Measurements from ENCODE around the gene ZNF496.
"Not testable (repeated sequence)": the region's sequence is repeated elsewhere in the genome, so short reads cannot be mapped to it uniquely, and the experiment has no call there.

Gene ZNF496

DNA sequence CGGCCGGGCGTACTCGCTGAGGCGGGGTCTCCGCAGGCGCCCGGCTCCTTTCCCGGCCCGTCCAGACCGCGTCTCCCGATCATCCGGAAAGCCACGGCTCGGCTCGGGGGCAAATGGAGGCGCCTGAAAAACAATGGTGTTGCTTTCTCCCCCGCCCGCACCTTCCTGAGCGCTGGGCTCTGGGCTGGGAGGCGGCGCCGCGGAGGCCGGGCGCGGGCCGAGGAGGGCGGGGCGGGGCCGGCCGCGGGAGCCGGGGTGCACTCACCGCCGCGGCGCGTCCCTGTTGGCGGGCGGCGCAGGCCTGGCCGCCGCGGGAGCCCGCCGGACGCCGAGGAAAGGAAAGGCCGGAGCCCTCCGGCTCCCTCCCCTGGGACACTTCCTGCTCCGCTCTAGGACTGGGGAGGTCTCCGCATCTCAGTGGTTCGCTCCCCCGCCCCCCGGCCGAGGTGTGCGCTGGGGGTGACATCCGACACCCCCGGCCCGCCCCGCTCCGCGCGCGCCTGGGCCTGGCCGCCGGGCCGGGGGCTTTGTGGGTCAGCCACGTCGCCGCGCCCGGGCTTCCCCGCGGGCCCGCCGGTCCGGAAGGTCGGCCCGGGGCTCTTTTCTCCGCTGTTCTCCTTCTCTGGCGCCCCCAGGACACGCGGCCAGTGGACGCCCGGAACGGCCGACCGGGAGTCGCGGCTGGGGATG is at the start of gene ZNF496:
TSS of gene ZNF496 (minus strand) at position 343 of the 690 bp plus-strand sequence. CDS start 2,289 bp downstream, outside the sequence.
- Histone ChIP-seq H3K9me3 (ENCODE audit: control insufficient read depth, insufficient read depth, low read length) (no peaks in the 10 kb centered on the region), H3K9ac (ENCODE audit: low read depth, low read length) (peak within 1 kb of the TSS; percentile 71), H3K36me3 (ENCODE audit: insufficient read depth, low read length) (peaks cover 13% of the 10 kb centered on the region), H3K4me1 (ENCODE audit: insufficient read depth, low read length) (peaks cover 33% of the 10 kb centered on the region)

DNA sequence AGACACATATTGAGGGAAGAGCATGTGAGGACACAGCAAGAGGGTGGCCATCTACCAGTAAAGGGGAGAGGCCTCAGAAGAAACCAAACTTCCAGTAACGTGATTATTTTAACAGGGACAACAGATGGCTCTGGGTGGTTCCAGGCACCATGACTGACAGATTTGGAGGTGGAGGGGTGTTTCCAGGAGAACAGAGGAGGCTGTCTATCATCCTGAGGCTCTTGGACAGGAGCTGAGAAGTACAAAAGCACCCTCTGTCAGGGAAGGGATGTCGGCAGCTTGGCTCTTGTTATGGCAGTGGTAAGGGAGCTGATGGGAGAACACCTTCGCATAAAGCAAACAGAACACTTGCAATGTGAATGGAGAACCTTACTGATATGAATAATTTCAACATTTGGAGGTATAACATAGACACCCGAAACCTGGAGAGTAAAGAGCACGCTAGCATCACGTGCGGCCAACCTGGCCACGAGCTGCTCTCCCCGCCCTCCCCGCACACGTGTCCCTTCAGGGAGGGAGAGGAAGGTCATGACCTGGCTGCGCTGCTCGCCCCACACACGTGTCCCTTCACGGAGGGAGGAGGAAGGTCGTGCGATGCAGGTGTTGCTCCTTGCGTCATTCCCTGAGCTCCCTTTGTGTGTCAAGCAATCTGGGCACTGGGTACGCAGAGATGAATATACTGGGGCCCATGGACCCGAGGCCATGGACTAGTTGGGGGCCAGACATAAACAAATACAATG is 46.8 kb upstream of the ZNF496 start:
- H3K9ac ChIP-seq (ENCODE audit: low read depth, low read length) = no peak overlapping the region
- peaks cover 28% of the 10 kb centered on the region for H3K4me1 ChIP-seq (ENCODE audit: insufficient read depth, low read length)
- H3K36me3 ChIP-seq (ENCODE audit: insufficient read depth, low read length) = no peaks in the 10 kb centered on the region; the same call in 1 of the 2 replicates
- peaks cover 5% of the 10 kb centered on the region; the same call in 1 of the 2 replicates for H3K9me3 ChIP-seq (ENCODE audit: control insufficient read depth, insufficient read depth, low read length)

DNA sequence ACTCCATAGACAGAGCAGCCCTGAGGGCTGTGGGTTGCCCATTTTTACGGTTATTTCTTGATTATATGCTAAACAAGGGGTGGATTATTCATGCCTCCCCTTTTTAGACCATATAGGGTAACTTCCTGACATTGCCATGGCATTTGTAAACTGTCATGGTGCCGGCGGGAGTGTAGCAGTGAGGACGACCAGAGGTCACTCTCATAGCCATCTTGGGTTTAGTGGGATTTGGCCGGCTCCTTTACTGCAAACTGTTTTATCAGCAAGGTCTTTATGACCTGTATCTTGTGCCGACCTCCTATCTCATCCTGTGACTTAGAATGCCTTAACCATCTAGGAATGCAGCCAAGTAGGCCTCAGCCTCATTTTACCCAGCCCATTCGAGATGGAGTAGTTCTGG is 46.0 kb upstream of the ZNF496 start:
- H3K36me3 ChIP-seq (ENCODE audit: insufficient read depth, low read length); H3K9me3 ChIP-seq (ENCODE audit: control insufficient read depth, insufficient read depth, low read length): not testable (repeated sequence)
- peak overlapping the region; percentile 70 for H3K9ac ChIP-seq (ENCODE audit: low read depth, low read length)
- peaks cover 28% of the 10 kb centered on the region for H3K4me1 ChIP-seq (ENCODE audit: insufficient read depth, low read length)

- H3K4me1 ChIP-seq (ENCODE audit: insufficient read depth, low read length) = peaks cover 29% of the 10 kb centered on the region
- H3K36me3 ChIP-seq (ENCODE audit: insufficient read depth, low read length) = no peaks in the 10 kb centered on the region; the same call in 1 of the 2 replicates
- H3K9ac ChIP-seq (ENCODE audit: low read depth, low read length) = peak overlapping the region; percentile 70
- peaks cover 5% of the 10 kb centered on the region; the same call in 1 of the 2 replicates for H3K9me3 ChIP-seq (ENCODE audit: control insufficient read depth, insufficient read depth, low read length)
Measured at GRCh38 chr1:247376659-247377058, 45.0 kb upstream of the ZNF496 start.

DNA sequence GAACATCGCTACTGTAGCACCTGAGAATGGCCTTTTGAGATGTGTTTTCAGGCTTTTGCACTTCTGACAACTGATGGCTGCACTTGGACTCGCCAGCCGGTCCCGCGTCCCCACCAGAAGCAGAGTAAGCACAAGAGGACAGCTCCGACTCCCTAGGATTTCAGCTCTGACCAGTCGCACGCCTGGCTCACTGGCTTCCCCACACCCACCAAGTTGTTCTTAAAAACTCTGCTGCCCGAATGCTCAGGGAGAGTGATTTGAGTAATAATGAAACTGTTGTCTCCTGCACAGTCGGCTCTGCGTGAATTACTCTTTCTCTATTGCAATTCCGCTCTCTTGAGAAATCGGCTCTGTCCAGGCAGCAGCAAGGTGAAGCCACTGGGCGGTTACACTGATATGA is 44.1 kb upstream of the ZNF496 start:
- Histone ChIP-seq H3K36me3 (ENCODE audit: insufficient read depth, low read length) (no peaks in the 10 kb centered on the region; the same call in 1 of the 2 replicates), H3K4me1 (ENCODE audit: insufficient read depth, low read length) (peaks cover 37% of the 10 kb centered on the region), H3K9ac (ENCODE audit: low read depth, low read length) (peak overlapping the region; percentile 19; the same call in 1 of the 2 replicates), H3K9me3 (ENCODE audit: control insufficient read depth, insufficient read depth, low read length) (peaks cover 5% of the 10 kb centered on the region; the same call in 1 of the 2 replicates)

GRCh38 chr1:247374651-247375334 is 43.1 kb upstream of the ZNF496 start:
- not testable (repeated sequence) for H3K9ac ChIP-seq (ENCODE audit: low read depth, low read length); H3K9me3 ChIP-seq (ENCODE audit: control insufficient read depth, insufficient read depth, low read length); H3K36me3 ChIP-seq (ENCODE audit: insufficient read depth, low read length)
- H3K4me1 ChIP-seq (ENCODE audit: insufficient read depth, low read length) = peaks cover 41% of the 10 kb centered on the region

- H3K9me3 ChIP-seq (ENCODE audit: control insufficient read depth, insufficient read depth, low read length) = no peaks in the 10 kb centered on the region; the same call in 1 of the 2 replicates
- no peaks in the 10 kb centered on the region for H3K36me3 ChIP-seq (ENCODE audit: insufficient read depth, low read length)
- H3K9ac ChIP-seq (ENCODE audit: low read depth, low read length) = 0 out of 2 replicates have a peak overlapping the region, but pooled peaks have one; percentile 9
- H3K4me1 ChIP-seq (ENCODE audit: insufficient read depth, low read length) = peaks cover 41% of the 10 kb centered on the region
Measured at GRCh38 chr1:247373721-247374141, 42.1 kb upstream of the ZNF496 start.

GRCh38 chr1:247371801-247372259 is 40.2 kb upstream of the ZNF496 start:
- H3K9ac ChIP-seq (ENCODE audit: low read depth, low read length) = no peak overlapping the region
- no peaks in the 10 kb centered on the region for H3K36me3 ChIP-seq (ENCODE audit: insufficient read depth, low read length)
- H3K9me3 ChIP-seq (ENCODE audit: control insufficient read depth, insufficient read depth, low read length) = no peaks in the 10 kb centered on the region; the same call in 1 of the 2 replicates
- H3K4me1 ChIP-seq (ENCODE audit: insufficient read depth, low read length) = peaks cover 33% of the 10 kb centered on the region

GRCh38 chr1:247370786-247371732 is 39.4 kb upstream of the ZNF496 start:
- peaks cover 29% of the 10 kb centered on the region for H3K4me1 ChIP-seq (ENCODE audit: insufficient read depth, low read length)
- no peaks in the 10 kb centered on the region for H3K36me3 ChIP-seq (ENCODE audit: insufficient read depth, low read length)
- H3K9me3 ChIP-seq (ENCODE audit: control insufficient read depth, insufficient read depth, low read length) = no peaks in the 10 kb centered on the region; the same call in 1 of the 2 replicates
- no peak overlapping the region for H3K9ac ChIP-seq (ENCODE audit: low read depth, low read length)

GRCh38 chr1:247368490-247369145 is 37.0 kb upstream of the ZNF496 start:
- peaks cover 9% of the 10 kb centered on the region; the same call in 1 of the 2 replicates for H3K9me3 ChIP-seq (ENCODE audit: control insufficient read depth, insufficient read depth, low read length)
- H3K9ac ChIP-seq (ENCODE audit: low read depth, low read length) = no peak overlapping the region
- H3K36me3 ChIP-seq (ENCODE audit: insufficient read depth, low read length) = no peaks in the 10 kb centered on the region
- peaks cover 13% of the 10 kb centered on the region; the same call in 1 of the 2 replicates for H3K4me1 ChIP-seq (ENCODE audit: insufficient read depth, low read length)

GRCh38 chr1:247367786-247368422 is 36.2 kb upstream of the ZNF496 start:
- Histone ChIP-seq H3K4me1 (ENCODE audit: insufficient read depth, low read length) (peaks cover 13% of the 10 kb centered on the region; the same call in 1 of the 2 replicates), H3K36me3 (ENCODE audit: insufficient read depth, low read length) (no peaks in the 10 kb centered on the region), H3K9me3 (ENCODE audit: control insufficient read depth, insufficient read depth, low read length) (peaks cover 9% of the 10 kb centered on the region; the same call in 1 of the 2 replicates), H3K9ac (ENCODE audit: low read depth, low read length) (no peak overlapping the region)

GRCh38 chr1:247366926-247367645 is 35.4 kb upstream of the ZNF496 start:
- Histone ChIP-seq H3K36me3 (ENCODE audit: insufficient read depth, low read length) (no peaks in the 10 kb centered on the region), H3K9me3 (ENCODE audit: control insufficient read depth, insufficient read depth, low read length) (peaks cover 9% of the 10 kb centered on the region; the same call in 1 of the 2 replicates), H3K4me1 (ENCODE audit: insufficient read depth, low read length) (peaks cover 13% of the 10 kb centered on the region; the same call in 1 of the 2 replicates), H3K9ac (ENCODE audit: low read depth, low read length) (no peak overlapping the region)

Measured in ES-I3 (cell line).